Mammary epithelial cell (primary cell): Measurements from ENCODE around the gene GALNT10.

Experiments
- CTCF ChIP-seq, 2 donors: IDR thresholded peaks in 1 of 2; conservative IDR thresholded peaks in 1 of 2; 2 replicates each; pipeline ENCODE4 v1.5.1; 2011 to 2012; ENCODE audit warnings: inconsistent platforms in 2 of 2, low read length in 2 of 2, mild to moderate bottlenecking in 2 of 2, control low read depth in 1 of 2, low read depth in 1 of 2; ENCODE audit not compliant: insufficient read depth in 1 of 2; ENCODE audit errors: extremely low read depth in 1 of 2
- EZH2 ChIP-seq: IDR thresholded peaks from 2 replicates; pipeline ENCODE4 v1.6.1; 2012; ENCODE audit warnings: low read length, inconsistent platforms, borderline replicate concordance

GRCh38 chr5:154373729-154374179 is 183.2 kb downstream of the GALNT10 start:
- TF ChIP-seq CTCF (conservative IDR thresholded peaks at IDR 0.05 in 1 of 2, IDR thresholded peaks at IDR 0.05 in 1 of 2; ENCODE audit: extremely low read depth in 1 of 2, insufficient read depth in 1 of 2, low read depth in 1 of 2, low read length in 2 of 2) = no peak
- TF ChIP-seq EZH2 = no peak
